SH-SY5Y (cell line): Measurements from ENCODE around the gene SPI1.

Experiments used
- GATA2 ChIP-seq: IDR thresholded peaks from 2 replicates; pipeline ENCODE4 v1.6.1; 2011; ENCODE audit warnings: mild to moderate bottlenecking, low read depth, low read length
- GATA3 ChIP-seq: IDR thresholded peaks from 2 replicates; pipeline ENCODE4 v1.6.1; 2011; ENCODE audit warnings: low read depth, mild to moderate bottlenecking, low read length, moderate library complexity

GRCh38 chr11:47354913-47355282 is 23.4 kb downstream of the SPI1 start:
- no peak for TF ChIP-seq GATA2
- no peak for TF ChIP-seq GATA3
